ENCODE results near the gene NXPH3.
A peak's percentile ranks its signal among the peaks of the same experiment; 100 is the strongest.

NXPH3 gene

GRCh38 chr17:49571764-49572163, 3.9 kb upstream of the NXPH3 start:
- no peak overlapping the region for H3K4me3 ChIP-seq (ENCODE audit: low read length)
- WGBS = 74% methylated on average over 4 of the region's 4 CpGs
- H3K36me3 ChIP-seq (ENCODE audit: insufficient read depth, low read length) = no peaks in the 10 kb centered on the region
- no peak overlapping the region for H3K9ac ChIP-seq (ENCODE audit: low read depth, low read length)
- no peak overlapping the region for H3K27ac ChIP-seq (ENCODE audit: low read depth, low read length)
- H3K27me3 ChIP-seq (ENCODE audit: insufficient read depth, low read length) = peaks cover 17% of the 10 kb centered on the region
- H3K9me3 ChIP-seq (ENCODE audit: insufficient read depth, low read depth, low read length) = no peaks in the 10 kb centered on the region
- H3K4me1 ChIP-seq (ENCODE audit: insufficient read depth, low read length) = peaks cover 5% of the 10 kb centered on the region

- Histone ChIP-seq H3K36me3 (ENCODE audit: insufficient read depth, low read length) (no peaks in the 10 kb centered on the region), H3K4me1 (ENCODE audit: insufficient read depth, low read length) (peaks cover 5% of the 10 kb centered on the region), H3K9me3 (ENCODE audit: insufficient read depth, low read depth, low read length) (no peaks in the 10 kb centered on the region), H3K4me3 (ENCODE audit: low read length) (no peak overlapping the region), H3K27me3 (ENCODE audit: insufficient read depth, low read length) (peaks cover 21% of the 10 kb centered on the region), H3K9ac (ENCODE audit: low read depth, low read length) (no peak overlapping the region), H3K27ac (ENCODE audit: low read depth, low read length) (no peak overlapping the region)
- WGBS = 70% methylated on average over 3 of the region's 3 CpGs
These were observed 3.4 kb upstream of the NXPH3 start for GRCh38 chr17:49572226-49572625.

GRCh38 chr17:49572806-49573420, 2.8 kb upstream of the NXPH3 start:
- Histone ChIP-seq H3K4me1 (ENCODE audit: insufficient read depth, low read length) (peaks cover 5% of the 10 kb centered on the region), H3K27ac (ENCODE audit: low read depth, low read length) (no peak overlapping the region), H3K4me3 (ENCODE audit: low read length) (no peak overlapping the region), H3K36me3 (ENCODE audit: insufficient read depth, low read length) (no peaks in the 10 kb centered on the region), H3K9me3 (ENCODE audit: insufficient read depth, low read depth, low read length) (no peaks in the 10 kb centered on the region), H3K27me3 (ENCODE audit: insufficient read depth, low read length) (peaks cover 28% of the 10 kb centered on the region), H3K9ac (ENCODE audit: low read depth, low read length) (no peak overlapping the region)
- WGBS = 90% methylated on average over 6 of the region's 6 CpGs

- Histone ChIP-seq H3K27me3 (ENCODE audit: insufficient read depth, low read length) (peaks cover 34% of the 10 kb centered on the region), H3K4me3 (ENCODE audit: low read length) (no peak overlapping the region), H3K9me3 (ENCODE audit: insufficient read depth, low read depth, low read length) (no peaks in the 10 kb centered on the region), H3K4me1 (ENCODE audit: insufficient read depth, low read length) (peaks cover 5% of the 10 kb centered on the region), H3K27ac (ENCODE audit: low read depth, low read length) (no peak overlapping the region), H3K36me3 (ENCODE audit: insufficient read depth, low read length) (no peaks in the 10 kb centered on the region), H3K9ac (ENCODE audit: low read depth, low read length) (no peak overlapping the region)
- WGBS = 83% methylated on average over 15 of the region's 15 CpGs
These were observed 2.0 kb upstream of the NXPH3 start for GRCh38 chr17:49573510-49574322.

GRCh38 chr17:49574323-49574781, 1.3 kb upstream of the NXPH3 start:
- Histone ChIP-seq H3K9me3 (ENCODE audit: insufficient read depth, low read depth, low read length) (no peaks in the 10 kb centered on the region), H3K4me3 (ENCODE audit: low read length) (no peak overlapping the region), H3K36me3 (ENCODE audit: insufficient read depth, low read length) (no peaks in the 10 kb centered on the region), H3K27ac (ENCODE audit: low read depth, low read length) (no peak overlapping the region), H3K27me3 (ENCODE audit: insufficient read depth, low read length) (peaks cover 34% of the 10 kb centered on the region), H3K9ac (ENCODE audit: low read depth, low read length) (no peak overlapping the region), H3K4me1 (ENCODE audit: insufficient read depth, low read length) (peaks cover 5% of the 10 kb centered on the region)
- WGBS = 79% methylated on average over 13 of the region's 13 CpGs

- Histone ChIP-seq H3K36me3 (ENCODE audit: insufficient read depth, low read length) (no peaks in the 10 kb centered on the region), H3K27ac (ENCODE audit: low read depth, low read length) (peak overlapping the region; percentile 35; the same call in 1 of the 2 replicates), H3K9ac (ENCODE audit: low read depth, low read length) (0 out of 2 replicates have a peak overlapping the region, but pooled peaks have one; percentile 26), H3K4me1 (ENCODE audit: insufficient read depth, low read length) (peaks cover 5% of the 10 kb centered on the region), H3K9me3 (ENCODE audit: insufficient read depth, low read depth, low read length) (no peaks in the 10 kb centered on the region), H3K4me3 (ENCODE audit: low read length) (peak overlapping the region; percentile 83), H3K27me3 (ENCODE audit: insufficient read depth, low read length) (peaks cover 34% of the 10 kb centered on the region)
- 9% methylated on average over 28 of the region's 29 CpGs for WGBS
These were observed 559 bp upstream of the NXPH3 start for GRCh38 chr17:49574945-49575678.

GRCh38 chr17:49576088-49576916, 631 bp downstream of the NXPH3 start:
- Histone ChIP-seq H3K9ac (ENCODE audit: low read depth, low read length) (0 out of 2 replicates have a peak overlapping the region, but pooled peaks have one; percentile 4), H3K4me1 (ENCODE audit: insufficient read depth, low read length) (peaks cover 5% of the 10 kb centered on the region), H3K9me3 (ENCODE audit: insufficient read depth, low read depth, low read length) (no peaks in the 10 kb centered on the region), H3K27me3 (ENCODE audit: insufficient read depth, low read length) (peaks cover 26% of the 10 kb centered on the region), H3K4me3 (ENCODE audit: low read length) (peak overlapping the region; percentile 83), H3K27ac (ENCODE audit: low read depth, low read length) (no peak overlapping the region; the same call in 1 of the 2 replicates), H3K36me3 (ENCODE audit: insufficient read depth, low read length) (no peaks in the 10 kb centered on the region)
- under 1% methylated on average over 60 of the region's 68 CpGs for WGBS

- WGBS = 9% methylated on average over 20 of the region's 22 CpGs
- Histone ChIP-seq H3K36me3 (ENCODE audit: insufficient read depth, low read length) (no peaks in the 10 kb centered on the region), H3K9ac (ENCODE audit: low read depth, low read length) (0 out of 2 replicates have a peak overlapping the region, but pooled peaks have one; percentile 4), H3K4me1 (ENCODE audit: insufficient read depth, low read length) (peaks cover 5% of the 10 kb centered on the region), H3K4me3 (ENCODE audit: low read length) (peak overlapping the region; percentile 83), H3K27ac (ENCODE audit: low read depth, low read length) (no peak overlapping the region), H3K9me3 (ENCODE audit: insufficient read depth, low read depth, low read length) (no peaks in the 10 kb centered on the region), H3K27me3 (ENCODE audit: insufficient read depth, low read length) (peaks cover 23% of the 10 kb centered on the region)
These were observed 1.4 kb downstream of the NXPH3 start for GRCh38 chr17:49576917-49577649.

GRCh38 chr17:49577650-49577934, 1.9 kb downstream of the NXPH3 start:
- WGBS = 77% methylated on average over 3 of the region's 3 CpGs
- Histone ChIP-seq H3K36me3 (ENCODE audit: insufficient read depth, low read length) (no peaks in the 10 kb centered on the region), H3K9ac (ENCODE audit: low read depth, low read length) (no peak overlapping the region), H3K27me3 (ENCODE audit: insufficient read depth, low read length) (peaks cover 23% of the 10 kb centered on the region), H3K9me3 (ENCODE audit: insufficient read depth, low read depth, low read length) (no peaks in the 10 kb centered on the region), H3K4me3 (ENCODE audit: low read length) (peak overlapping the region; percentile 83; the same call in 1 of the 2 replicates), H3K4me1 (ENCODE audit: insufficient read depth, low read length) (peaks cover 5% of the 10 kb centered on the region), H3K27ac (ENCODE audit: low read depth, low read length) (no peak overlapping the region)

GRCh38 chr17:49577963-49578362, 2.3 kb downstream of the NXPH3 start:
- 80% methylated on average over 4 of the region's 4 CpGs for WGBS
- H3K4me1 ChIP-seq (ENCODE audit: insufficient read depth, low read length) = peaks cover 5% of the 10 kb centered on the region

More at GRCh38 chr17:49577963-49578362, 2.3 kb downstream of the NXPH3 start:
- H3K9me3 ChIP-seq (ENCODE audit: insufficient read depth, low read depth, low read length) = no peaks in the 10 kb centered on the region
- H3K4me3 ChIP-seq (ENCODE audit: low read length) = no peak overlapping the region
- H3K36me3 ChIP-seq (ENCODE audit: insufficient read depth, low read length) = no peaks in the 10 kb centered on the region
- H3K9ac ChIP-seq (ENCODE audit: low read depth, low read length) = no peak overlapping the region
- no peak overlapping the region for H3K27ac ChIP-seq (ENCODE audit: low read depth, low read length)
- H3K27me3 ChIP-seq (ENCODE audit: insufficient read depth, low read length) = peaks cover 23% of the 10 kb centered on the region

Measured in HUES64 (cell line).